Activated T-cell treated with anti-CD3 and anti-CD28 coated beads for 24 hours (primary cell): ENCODE measurements around the gene ZNF416.
A peak's percentile ranks its signal among the peaks of the same experiment; 100 is the strongest.

Experiments used
- DNase-seq: peaks from one replicate; pipeline ENCODE4 v3.0.0-alpha.2; 2020; ENCODE audit warnings: low read depth

ZNF416 gene

GRCh38 chr19:57578487-57579205 lies at the start of gene ZNF416:
Gene ZNF416 (minus strand): TSS chr19:57578911. CDS start chr19:57578704, 207 bp downstream.
- DNase-seq = peak; percentile 95

- DNase-seq = no peak
Observed at GRCh38 chr19:57623091-57623490, 44.4 kb upstream of the ZNF416 start.

GRCh38 chr19:57620673-57621348 lies 42.1 kb upstream of the ZNF416 start:
- no peak for DNase-seq

GRCh38 chr19:57615346-57615745 lies 36.6 kb upstream of the ZNF416 start:
- DNase-seq = no peak

- peak; percentile 86 for DNase-seq
Observed at GRCh38 chr19:57613941-57614743, 35.4 kb upstream of the ZNF416 start, which contains the start of gene ZNF134. Gene ZNF134 (plus strand): TSS chr19:57614242. CDS start chr19:57619469, 5,227 bp downstream.

GRCh38 chr19:57611113-57611512 lies 32.4 kb upstream of the ZNF416 start:
- no peak for DNase-seq

- DNase-seq = no peak
Observed at GRCh38 chr19:57606931-57607330, 28.2 kb upstream of the ZNF416 start.

GRCh38 chr19:57599761-57600383 lies 21.2 kb upstream of the ZNF416 start, which contains the start of gene ZNF530:
Gene ZNF530 (plus strand): TSS chr19:57599885. CDS start chr19:57604346, 4,461 bp downstream.
- peak; percentile 87 for DNase-seq

- DNase-seq = no peak
Observed at GRCh38 chr19:57599377-57599760, 20.7 kb upstream of the ZNF416 start.

- DNase-seq = no peak
Observed at GRCh38 chr19:57587529-57587928, 8.8 kb upstream of the ZNF416 start.

- peak; percentile 80 for DNase-seq
Observed at GRCh38 chr19:57583521-57584416, 5.1 kb upstream of the ZNF416 start, which contains the start of gene ZIK1. Gene ZIK1 (plus strand): TSS chr19:57584145. CDS start chr19:57584357, 212 bp downstream.

- no peak for DNase-seq
Observed at GRCh38 chr19:57583104-57583520, 4.4 kb upstream of the ZNF416 start.

- no peak for DNase-seq
Observed at GRCh38 chr19:57576661-57577060, 2.0 kb downstream of the ZNF416 start.

GRCh38 chr19:57572415-57572947 lies 6.2 kb downstream of the ZNF416 start:
- DNase-seq = no peak

GRCh38 chr19:57570707-57571106 lies 8.0 kb downstream of the ZNF416 start:
- DNase-seq = no peak

- DNase-seq = no peak
Observed at GRCh38 chr19:57566396-57567265, 12.1 kb downstream of the ZNF416 start.

GRCh38 chr19:57563547-57563946 lies 15.2 kb downstream of the ZNF416 start:
- DNase-seq = no peak

GRCh38 chr19:57560049-57560491 lies 18.6 kb downstream of the ZNF416 start:
- DNase-seq = no peak

GRCh38 chr19:57559404-57560025 lies 19.2 kb downstream of the ZNF416 start, which contains the start of gene ZNF550:
Gene ZNF550 (minus strand): TSS chr19:57559863. CDS start chr19:57559682, 181 bp downstream.
- DNase-seq = peak; percentile 83
